Vagina (tissue), 2 donors: ENCODE measurements around the gene TIPIN.

Experiments
- CTCF ChIP-seq, 3 experiments: fragments of 450-650 bp in 2 of 3; fragments of 200-600 bp in 1 of 3; sonication (generic) in 1 of 3; IDR thresholded peaks; one replicate each; pipeline ENCODE4 v1.5.1; 2017 to 2019; ENCODE audit warnings: antibody characterized with exemption in 3 of 3, mild to moderate bottlenecking in 2 of 3, moderate library complexity in 2 of 3
- POLR2A ChIP-seq, 2 donors: fragments of 450-650 bp; IDR thresholded peaks; one replicate each; pipeline ENCODE4 v1.6.1; 2017; ENCODE audit warnings: antibody characterized with exemption in 2 of 2, mild to moderate bottlenecking in 2 of 2, moderate library complexity in 2 of 2
- POLR2AphosphoS5 ChIP-seq, 2 donors: sonication (generic); formaldehyde crosslinking; IDR thresholded peaks; one replicate each; pipeline ENCODE4 v1.9.0; 2017; ENCODE audit warnings: antibody characterized with exemption in 2 of 2, mild to moderate bottlenecking in 2 of 2, low read depth in 1 of 2; ENCODE audit not compliant: insufficient read depth in 1 of 2

GRCh38 chr15:66389098-66389858, 32.8 kb upstream of the TIPIN start:
- TF ChIP-seq CTCF (IDR thresholded peaks at IDR 0.05) (no peak), POLR2A (IDR thresholded peaks at IDR 0.05) (no peak), POLR2AphosphoS5 (IDR thresholded peaks at IDR 0.05; ENCODE audit: insufficient read depth in 1 of 2, low read depth in 1 of 2) (no peak)
